Transverse colon (tissue), 4 donors: ENCODE measurements around the gene TBC1D16. TPM values are rescaled to one million over a fixed set of nuclear protein-coding genes. Genes with fewer than 3 reads are reported as not detected.

Source experiments
- DNase-seq: peaks from one replicate; pipeline ENCODE4 v3.0.0-alpha.2; 2019
- H3K27ac ChIP-seq, 4 donors: fragments of 200-600 bp; sonication (generic); 2 replicates each; pipeline ENCODE4 v1.5.1; 2016 to 2018; ENCODE audit warnings: inconsistent platforms in 4 of 4
- H3K27me3 ChIP-seq: fragments of 200-600 bp; sonication (generic); 2 replicates; pipeline ENCODE4 v1.5.1; 2017; ENCODE audit warnings: inconsistent platforms
- H3K36me3 ChIP-seq, 4 donors: fragments of 200-600 bp; sonication (generic); 2 replicates each; pipeline ENCODE4 v1.5.1; 2017 to 2019; ENCODE audit warnings: inconsistent platforms in 4 of 4
- H3K4me1 ChIP-seq, 4 donors: fragments of 200-600 bp; sonication (generic); 2 replicates each; pipeline ENCODE4 v1.5.1; 2017 to 2020; ENCODE audit warnings: inconsistent platforms in 4 of 4
- H3K4me3 ChIP-seq, 4 donors: fragments of 200-600 bp; sonication (generic); 1 replicate in 1 of 4; 2 replicates in 3 of 4; pipeline versions ENCODE4 v1.5.1 to v1.6.1; 2017 to 2019; ENCODE audit warnings: inconsistent platforms in 4 of 4
- H3K9me3 ChIP-seq, 2 donors: fragments of 200-600 bp; sonication (generic); 2 replicates each; pipeline ENCODE4 v1.5.1; 2017 to 2019; ENCODE audit warnings: inconsistent platforms in 2 of 2
- EP300 ChIP-seq: sonication (generic); formaldehyde crosslinking; IDR thresholded peaks from one replicate; pipeline ENCODE4 v1.6.1; 2017; ENCODE audit warnings: antibody characterized with exemption, low read depth
- POLR2A ChIP-seq: fragments of 450-650 bp; IDR thresholded peaks from one replicate; pipeline ENCODE4 v1.6.1; 2016; ENCODE audit warnings: antibody characterized with exemption, mild to moderate bottlenecking, moderate library complexity
- POLR2AphosphoS5 ChIP-seq, 3 donors: sonication (generic); formaldehyde crosslinking; IDR thresholded peaks; one replicate each; pipeline ENCODE4 v1.6.1; 2016; ENCODE audit warnings: antibody characterized with exemption in 3 of 3
- WGBS, 2 donors: methylation state at CpG; one replicate each; pipeline ENCODE4 v1.1.5; 2018; ENCODE audit warnings: low coverage in 1 of 2; 5-methylcytosine and 5-hydroxymethylcytosine counted together
- in situ Hi-C, 4 donors: fragments of 200-750 bp; cut with MboI; loops; one replicate each; pipeline versions ENCODE4 v1.15.0 to v1.15.1; 2017; ENCODE audit warnings: low sequenced_read_pairs in 3 of 4, low pct_ligation_motif_present in 1 of 4, low pct_unique_long_range_greater_than_20kb in 1 of 4
- intact Hi-C: fragments of 100-400 bp; cut with DNase I; formaldehyde crosslinking; loops from one replicate; pipeline ENCODE4 v1.15.1; 2023; ENCODE audit warnings: low total_unique reads
- total RNA-seq, 4 donors: library from RNA; depleted of rRNA; stranded (reverse); fragments of >200 nt; gene quantifications; one replicate each; pipeline ENCODE4 v1.1.0, GENCODE V29; 2016
- TF ChIP-seq, protein P1 (sequence below), 5 experiments: fragments of 200-600 bp in 3 of 5; fragments of 450-650 bp in 2 of 5; sonication (generic) in 3 of 5; IDR thresholded peaks; 1 replicate in 2 of 5; 2 replicates in 3 of 5; pipeline ENCODE4 v1.5.1; 2016 to 2017; ENCODE audit warnings: antibody characterized with exemption in 5 of 5, inconsistent platforms in 3 of 5, mild to moderate bottlenecking in 2 of 5, moderate library complexity in 1 of 5

TBC1D16 gene
- total RNA-seq, 4 donors from 2014 or later: 12.3 to 22.4 (median 18.1) TPM

DNA sequence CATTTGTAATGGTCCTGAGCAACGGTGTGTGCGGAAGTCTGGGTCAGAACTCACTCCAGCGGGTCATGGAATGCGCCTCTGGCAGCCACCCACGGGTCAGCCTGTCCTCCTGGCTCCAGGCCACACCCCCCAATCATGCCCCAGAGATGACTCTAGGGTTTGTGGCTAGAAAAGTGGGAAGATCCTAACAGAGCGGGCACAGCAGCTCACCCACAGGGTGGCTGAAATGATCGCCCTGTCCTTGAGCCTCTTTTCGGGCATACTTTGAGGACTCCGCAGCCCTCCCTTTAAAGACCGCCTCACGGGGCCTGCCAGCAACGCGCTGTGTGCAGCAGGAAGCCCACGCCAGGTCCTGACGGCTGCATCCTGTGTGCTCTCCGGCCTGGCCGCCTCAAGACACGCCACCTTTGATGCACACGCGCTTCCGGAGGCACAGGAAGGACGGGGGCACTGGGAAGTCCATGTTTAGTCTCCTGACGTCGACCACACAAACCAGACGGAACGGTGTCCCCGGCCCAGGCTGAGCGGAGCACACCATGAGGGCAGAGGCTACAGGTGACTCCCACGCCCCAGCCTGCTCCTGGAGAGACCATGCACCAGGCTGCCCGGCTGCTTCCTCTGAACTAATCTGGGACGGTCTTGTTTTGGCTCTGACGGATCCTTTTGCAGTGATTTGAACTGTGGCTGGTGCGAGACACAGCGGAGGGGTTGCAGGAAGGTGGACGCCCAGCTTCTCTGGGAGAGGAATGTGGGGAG lies 92.9 kb downstream of the TBC1D16 start:
- TF ChIP-seq EP300: no peak
- TF ChIP-seq POLR2AphosphoS5 (IDR thresholded peaks at IDR 0.05): peak in 1 of 3 donors; percentile 22
- H3K36me3 ChIP-seq: no peaks in the 10 kb centered on the region
- no peak overlapping the region for H3K27ac ChIP-seq
- no peaks in the 10 kb centered on the region for H3K27me3 ChIP-seq
- intact Hi-C loops: no loop called here
- DNase-seq: peak; percentile 14
- no peak overlapping the region for H3K4me3 ChIP-seq
- 74 to 90% methylated on average over 2 to 34 of the region's 35 CpGs for WGBS, 2 donors
- no peaks in the 10 kb centered on the region for H3K9me3 ChIP-seq
- in situ Hi-C loops: no loop called here
- no peaks in the 10 kb centered on the region for H3K4me1 ChIP-seq

DNA sequence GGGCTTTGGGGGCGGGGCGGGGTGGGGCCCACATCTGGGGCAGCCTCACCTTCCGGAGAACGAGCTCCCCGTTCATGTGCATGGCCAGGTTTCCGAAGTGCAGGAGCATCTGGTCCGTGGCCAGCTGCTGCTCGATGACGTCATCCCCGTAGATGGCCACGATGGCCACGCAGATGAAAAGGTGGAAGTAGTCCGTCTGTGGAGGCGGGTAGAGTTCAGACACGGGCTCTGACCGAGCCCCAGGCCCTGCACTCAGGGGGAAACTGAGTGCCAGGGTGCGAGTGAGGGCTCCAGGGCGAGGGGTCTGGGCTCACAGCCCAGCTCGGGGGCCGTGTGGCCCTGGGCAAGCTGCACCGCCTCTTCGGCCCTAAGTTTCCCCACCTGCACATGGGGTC lies 93.7 kb downstream of the TBC1D16 start:
- H3K9me3 ChIP-seq: no peaks in the 10 kb centered on the region
- intact Hi-C loops (no loop called here), in situ Hi-C loops (no loop called here)
- H3K27ac ChIP-seq: no peak overlapping the region
- no peaks in the 10 kb centered on the region for H3K4me1 ChIP-seq
- DNase-seq: no peak
- TF ChIP-seq EP300 (no peak), POLR2A (no peak), POLR2AphosphoS5 (IDR thresholded peaks at IDR 0.05) (no peak)
- TF ChIP-seq, protein P1, sequence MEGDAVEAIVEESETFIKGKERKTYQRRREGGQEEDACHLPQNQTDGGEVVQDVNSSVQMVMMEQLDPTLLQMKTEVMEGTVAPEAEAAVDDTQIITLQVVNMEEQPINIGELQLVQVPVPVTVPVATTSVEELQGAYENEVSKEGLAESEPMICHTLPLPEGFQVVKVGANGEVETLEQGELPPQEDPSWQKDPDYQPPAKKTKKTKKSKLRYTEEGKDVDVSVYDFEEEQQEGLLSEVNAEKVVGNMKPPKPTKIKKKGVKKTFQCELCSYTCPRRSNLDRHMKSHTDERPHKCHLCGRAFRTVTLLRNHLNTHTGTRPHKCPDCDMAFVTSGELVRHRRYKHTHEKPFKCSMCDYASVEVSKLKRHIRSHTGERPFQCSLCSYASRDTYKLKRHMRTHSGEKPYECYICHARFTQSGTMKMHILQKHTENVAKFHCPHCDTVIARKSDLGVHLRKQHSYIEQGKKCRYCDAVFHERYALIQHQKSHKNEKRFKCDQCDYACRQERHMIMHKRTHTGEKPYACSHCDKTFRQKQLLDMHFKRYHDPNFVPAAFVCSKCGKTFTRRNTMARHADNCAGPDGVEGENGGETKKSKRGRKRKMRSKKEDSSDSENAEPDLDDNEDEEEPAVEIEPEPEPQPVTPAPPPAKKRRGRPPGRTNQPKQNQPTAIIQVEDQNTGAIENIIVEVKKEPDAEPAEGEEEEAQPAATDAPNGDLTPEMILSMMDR (IDR thresholded peaks at IDR 0.05): no peak
- no peak overlapping the region for H3K4me3 ChIP-seq
- WGBS, 2 donors: 83 to 100% methylated on average over 2 to 22 of the region's 22 CpGs
- H3K36me3 ChIP-seq: no peaks in the 10 kb centered on the region
- no peaks in the 10 kb centered on the region for H3K27me3 ChIP-seq

DNA sequence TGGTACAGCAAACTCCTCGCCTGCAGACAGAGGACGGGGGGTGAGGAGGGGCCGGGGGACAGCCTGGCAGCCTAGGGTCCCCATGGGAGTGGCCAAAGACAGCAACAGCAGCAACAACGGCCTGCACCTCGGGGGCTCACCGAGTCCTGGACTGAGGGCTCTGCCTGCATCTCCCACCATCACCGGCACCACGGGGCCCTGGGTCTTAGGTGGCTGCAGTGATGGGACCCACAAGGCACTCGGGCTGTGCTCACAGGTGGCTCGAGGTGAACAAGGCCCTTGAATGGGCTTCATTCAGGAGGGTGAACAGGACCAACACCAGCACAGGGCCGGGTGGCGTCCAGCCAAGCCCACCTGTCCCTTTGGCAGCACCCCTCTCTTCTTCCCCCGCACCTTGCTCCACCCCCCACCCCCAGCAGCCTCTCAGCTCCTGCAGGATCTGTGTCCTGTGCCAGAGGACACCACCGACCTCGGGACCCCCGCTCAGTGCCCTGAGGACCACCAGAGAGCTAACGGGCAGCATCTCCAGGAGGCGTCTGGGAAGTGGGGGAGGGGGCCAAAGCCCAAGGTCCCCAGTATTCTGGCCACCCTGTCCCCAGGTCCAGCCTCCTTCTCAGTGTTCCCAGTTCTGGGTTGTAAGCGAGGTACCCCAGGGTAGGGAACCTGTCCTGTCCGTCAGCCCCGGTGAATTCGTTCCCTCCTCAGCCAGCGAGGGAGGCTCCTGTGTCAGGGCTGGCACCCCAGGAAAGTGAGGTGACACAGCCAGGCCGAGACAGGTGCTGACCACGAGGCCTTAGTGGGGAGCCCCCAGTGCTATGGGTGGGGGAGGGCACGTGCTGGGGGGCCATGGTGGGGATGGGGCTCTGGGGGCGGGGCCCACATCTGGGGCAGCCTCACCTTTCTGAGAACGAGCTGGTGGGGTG lies 94.3 kb downstream of the TBC1D16 start:
- H3K4me1 ChIP-seq: no peaks in the 10 kb centered on the region
- H3K27me3 ChIP-seq: no peaks in the 10 kb centered on the region
- TF ChIP-seq, protein P1 (IDR thresholded peaks at IDR 0.05): no peak
- TF ChIP-seq EP300 (no peak), POLR2A (no peak), POLR2AphosphoS5 (IDR thresholded peaks at IDR 0.05) (no peak)
- H3K36me3 ChIP-seq: no peaks in the 10 kb centered on the region
- in situ Hi-C loops: no loop called here
- peak; percentile 6 for DNase-seq
- no peaks in the 10 kb centered on the region for H3K9me3 ChIP-seq
- no peak overlapping the region for H3K27ac ChIP-seq
- H3K4me3 ChIP-seq: no peak overlapping the region
- 85% methylated on average over 18 of the region's 28 CpGs; no CpG with 5 or more reads in 1 of the 2 donors for WGBS, 2 donors
- intact Hi-C loops: no loop called here

DNA sequence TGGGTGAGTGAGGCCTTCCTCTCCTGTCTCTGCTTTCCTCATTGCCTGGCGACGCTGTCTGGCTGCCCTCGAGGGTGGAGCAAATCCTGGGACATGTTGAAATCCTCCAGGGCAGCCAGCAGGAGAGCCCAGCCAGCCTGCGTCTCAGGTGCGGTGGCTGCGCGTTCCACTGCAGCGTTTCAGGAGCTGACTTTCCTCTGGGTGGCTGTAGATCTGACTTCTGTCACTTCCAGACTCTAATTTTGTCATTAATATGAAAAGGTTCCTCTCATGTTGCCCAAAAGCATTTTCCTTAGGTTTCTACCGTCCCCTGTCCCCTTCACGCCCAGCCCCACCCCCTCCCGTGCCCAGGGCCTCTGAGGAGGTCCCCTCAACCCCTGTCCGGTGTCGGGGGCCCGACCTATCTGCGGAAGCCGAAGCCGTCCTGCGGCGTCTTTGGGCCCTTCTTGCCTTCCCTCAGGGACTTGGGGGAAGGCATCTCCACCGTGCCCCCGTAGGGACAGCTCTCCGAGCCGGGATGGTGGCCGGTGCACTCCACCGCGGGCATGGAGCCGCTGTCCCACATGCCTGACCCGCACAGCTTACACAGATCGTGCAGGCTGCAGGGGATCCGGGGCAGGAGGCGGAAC lies 95.1 kb downstream of the TBC1D16 start:
- no peaks in the 10 kb centered on the region for H3K36me3 ChIP-seq
- DNase-seq: no peak
- TF ChIP-seq POLR2AphosphoS5 (IDR thresholded peaks at IDR 0.05) (no peak), POLR2A (no peak), EP300 (no peak)
- TF ChIP-seq, protein P1 (IDR thresholded peaks at IDR 0.05): no peak
- no peak overlapping the region for H3K27ac ChIP-seq
- in situ Hi-C loops: no loop called here
- intact Hi-C loops: no loop called here
- H3K9me3 ChIP-seq: no peaks in the 10 kb centered on the region
- WGBS, 2 donors: 95 to 96% methylated on average over 9 to 31 of the region's 31 CpGs
- no peaks in the 10 kb centered on the region for H3K4me1 ChIP-seq
- no peak overlapping the region for H3K4me3 ChIP-seq
- H3K27me3 ChIP-seq: no peaks in the 10 kb centered on the region
